ENCODE measurements around the gene HMCN2.
"Not testable (repeated sequence)": the region's sequence is repeated elsewhere in the genome, so short reads cannot be mapped to it uniquely, and the experiment has no call there.

HMCN2 gene

DNA sequence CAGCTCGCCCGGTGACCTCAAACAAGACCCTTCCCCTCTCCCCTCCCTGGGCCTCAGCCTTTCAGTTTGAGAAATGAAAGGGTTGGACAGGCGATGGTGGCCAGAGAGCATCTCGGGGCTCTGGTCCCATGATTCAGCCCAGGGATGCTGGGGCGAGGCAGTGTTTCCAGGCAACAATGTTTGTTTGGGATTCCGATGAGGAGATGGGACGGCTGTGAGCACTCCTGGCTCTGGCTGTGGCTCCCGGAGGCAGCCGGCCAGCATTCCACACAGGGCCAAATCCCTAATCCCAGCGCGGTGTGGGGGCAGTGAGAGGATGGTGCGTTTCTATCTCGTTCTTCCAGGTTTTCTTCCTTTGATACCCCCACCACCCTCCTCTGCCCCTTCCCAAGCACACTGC lies 66.0 kb downstream of the HMCN2 start:
- DNase-seq: no peak

- DNase-seq: no peak
These were observed 66.9 kb downstream of the HMCN2 start for GRCh38 chr9:130332384-130332926.

- no peak for DNase-seq
These were observed 67.6 kb downstream of the HMCN2 start for GRCh38 chr9:130333041-130333711.

DNA sequence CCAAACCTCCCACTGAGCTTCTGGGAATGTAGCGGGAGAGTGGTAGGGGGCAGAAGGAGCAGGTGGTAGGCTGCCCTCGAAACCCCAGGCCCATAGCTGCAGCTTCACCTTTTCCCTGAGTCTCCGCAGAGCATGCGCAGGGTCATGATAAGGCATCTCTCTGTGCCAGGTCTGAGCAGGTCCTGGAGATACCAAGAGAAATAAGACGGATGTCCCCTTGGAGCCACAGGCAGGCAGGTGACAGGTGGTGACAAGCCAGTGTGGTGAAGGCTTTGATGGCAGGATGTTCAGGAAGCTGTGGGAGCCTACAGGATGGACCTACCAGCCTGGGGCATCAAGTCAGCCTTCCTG lies 68.1 kb downstream of the HMCN2 start:
- DNase-seq: no peak

DNA sequence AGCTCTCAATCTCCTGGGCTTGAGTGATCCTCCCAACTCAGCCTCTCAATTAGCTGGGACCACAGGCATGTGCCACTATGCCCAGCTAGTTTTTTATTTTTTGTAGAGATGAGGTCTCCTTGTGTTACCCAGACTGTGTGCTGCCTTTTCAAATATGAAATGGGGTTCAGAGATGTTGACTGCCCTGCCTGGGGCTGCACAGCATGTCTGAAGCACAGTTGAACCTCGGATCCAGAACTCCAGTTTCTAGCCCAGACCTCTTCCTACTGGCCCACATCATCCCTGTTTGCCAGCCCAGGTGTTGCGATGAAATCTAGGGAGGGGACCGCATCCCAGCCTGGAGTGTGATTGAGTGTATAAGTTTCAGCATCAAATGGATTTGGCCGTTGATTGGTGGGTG lies 69.4 kb downstream of the HMCN2 start:
- no peak for DNase-seq

DNA sequence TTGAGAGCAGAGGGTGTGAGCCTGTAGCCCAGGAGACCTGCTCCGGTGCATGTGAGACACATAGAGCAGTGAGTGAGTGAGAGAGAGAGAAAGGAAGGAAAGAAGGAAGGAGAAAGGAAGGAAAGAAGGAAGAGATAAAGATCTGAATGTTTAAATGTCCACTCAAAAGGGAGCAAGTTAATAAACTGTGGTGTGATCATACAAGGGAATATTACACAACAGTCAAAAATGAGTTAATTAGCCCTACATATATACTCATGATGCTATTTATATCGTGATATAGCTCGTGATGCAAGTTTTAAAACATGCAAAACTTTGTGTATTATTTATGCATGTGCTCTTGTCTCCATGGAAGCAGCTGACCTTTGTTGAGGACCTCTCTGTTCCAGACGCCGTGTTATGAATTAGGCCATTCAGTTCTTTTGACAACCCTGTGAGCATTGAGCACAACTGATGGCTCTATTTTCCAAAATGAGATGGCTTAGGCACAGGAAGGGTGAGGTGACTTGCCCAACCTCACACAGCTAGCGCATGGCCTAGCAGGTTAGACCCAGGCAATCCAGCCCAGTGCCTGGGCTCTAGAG lies 70.6 kb downstream of the HMCN2 start:
- DNase-seq: no peak

DNA sequence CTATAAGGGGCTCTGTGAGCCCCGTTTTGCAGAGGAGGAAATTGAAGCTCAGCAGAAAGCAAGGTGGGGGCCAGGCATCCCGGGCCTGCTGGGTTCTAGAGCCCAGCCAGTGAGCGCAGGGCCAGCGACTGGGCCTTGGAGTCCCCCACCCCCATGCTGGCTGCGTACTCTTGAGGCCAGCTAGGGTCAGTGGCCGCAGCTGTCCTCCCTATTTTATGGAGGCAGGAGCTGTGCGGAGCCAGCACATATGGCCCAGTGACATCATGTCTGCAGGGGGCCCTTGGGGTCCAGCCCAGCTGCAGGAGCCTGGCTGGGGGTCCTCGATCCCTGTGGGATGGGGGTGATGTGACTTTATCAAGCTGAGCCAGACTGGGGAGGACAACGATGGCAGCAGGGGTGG lies 71.3 kb downstream of the HMCN2 start:
- no peak for DNase-seq

- no peak for DNase-seq
These were observed 71.8 kb downstream of the HMCN2 start for GRCh38 chr9:130337318-130337717.

- no peak for DNase-seq
These were observed 72.3 kb downstream of the HMCN2 start for GRCh38 chr9:130337784-130338380.

DNA sequence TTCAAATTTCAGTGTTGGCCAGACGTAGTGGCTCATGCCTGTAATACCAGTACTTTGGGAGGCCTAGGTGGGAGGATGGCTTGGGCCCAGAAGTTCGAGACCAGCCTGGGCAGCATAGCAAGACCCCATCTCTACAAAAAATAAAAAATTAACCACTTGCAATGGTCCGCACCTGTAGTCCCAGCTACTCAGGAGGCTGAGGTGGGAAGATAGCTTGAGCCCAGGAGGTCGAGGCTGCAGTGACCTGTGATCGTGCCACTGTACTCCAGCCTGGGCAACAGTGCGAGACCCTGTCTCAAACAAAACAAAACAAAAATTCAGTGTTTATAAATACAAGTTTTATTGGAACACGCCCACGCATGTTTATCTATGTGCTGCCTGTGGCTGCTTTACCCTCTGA lies 73.3 kb downstream of the HMCN2 start:
- not testable (repeated sequence) for DNase-seq

GRCh38 chr9:130339306-130339705 lies 73.7 kb downstream of the HMCN2 start:
- no peak for DNase-seq

DNA sequence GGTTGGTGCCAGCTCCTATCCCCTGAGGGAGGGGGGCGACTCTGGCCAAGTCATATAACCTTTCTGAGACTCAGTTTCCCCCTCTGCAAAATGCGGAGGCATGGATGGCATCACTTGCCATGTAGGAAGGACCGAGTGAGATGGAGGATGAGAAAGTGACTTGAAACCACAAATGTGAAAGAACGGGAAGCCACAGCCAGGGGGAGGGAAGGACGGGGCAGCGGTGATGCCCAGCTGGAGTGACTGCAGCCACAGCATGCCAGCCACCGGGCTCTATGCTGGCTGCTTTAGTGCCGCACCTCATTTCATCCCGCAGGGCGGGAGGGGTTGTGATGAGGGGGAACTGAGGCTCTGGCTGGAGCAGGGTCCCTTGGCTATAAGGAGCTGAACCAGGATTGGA lies 74.5 kb downstream of the HMCN2 start:
- DNase-seq: no peak

DNA sequence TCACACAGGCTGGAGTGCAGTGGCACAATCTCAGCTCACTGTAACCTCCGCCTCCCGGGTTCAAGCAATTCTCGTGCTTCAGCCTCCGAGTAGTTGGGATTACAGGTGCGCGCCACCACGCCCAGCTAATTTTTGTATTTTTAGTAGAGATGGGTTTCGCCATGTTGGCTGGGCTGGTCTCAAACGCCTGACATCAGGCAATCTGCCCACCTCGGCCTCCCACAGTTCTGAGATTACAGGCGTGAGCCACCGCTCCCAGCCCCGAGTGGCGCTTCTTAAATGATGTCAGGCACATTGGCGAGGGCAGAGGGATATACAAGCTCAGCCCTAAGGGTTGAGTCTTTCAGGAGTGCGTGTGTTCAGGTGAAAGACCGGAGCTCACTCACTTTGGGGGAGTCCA lies 75.0 kb downstream of the HMCN2 start:
- DNase-seq: not testable (repeated sequence)

DNA sequence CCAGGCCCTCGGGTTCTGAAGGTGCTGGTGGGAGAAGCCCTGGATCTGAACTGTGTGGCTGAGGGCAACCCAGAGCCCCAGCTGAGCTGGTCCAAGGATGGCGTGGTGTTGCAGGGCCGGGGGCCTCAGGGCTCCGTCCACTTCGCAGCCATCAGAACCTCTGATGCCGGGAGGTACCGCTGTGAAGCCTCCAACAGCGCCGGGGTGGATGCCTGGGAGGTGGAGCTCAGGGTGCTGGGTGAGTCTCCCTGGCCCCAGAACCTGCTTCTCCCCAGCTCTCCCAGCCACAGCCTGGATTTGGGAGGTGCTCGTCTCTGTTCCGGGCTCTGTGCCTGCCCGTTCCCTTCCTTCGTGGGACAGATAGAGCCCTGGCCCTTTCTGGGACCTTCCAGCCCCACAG lies 75.6 kb downstream of the HMCN2 start:
- no peak for DNase-seq

DNA sequence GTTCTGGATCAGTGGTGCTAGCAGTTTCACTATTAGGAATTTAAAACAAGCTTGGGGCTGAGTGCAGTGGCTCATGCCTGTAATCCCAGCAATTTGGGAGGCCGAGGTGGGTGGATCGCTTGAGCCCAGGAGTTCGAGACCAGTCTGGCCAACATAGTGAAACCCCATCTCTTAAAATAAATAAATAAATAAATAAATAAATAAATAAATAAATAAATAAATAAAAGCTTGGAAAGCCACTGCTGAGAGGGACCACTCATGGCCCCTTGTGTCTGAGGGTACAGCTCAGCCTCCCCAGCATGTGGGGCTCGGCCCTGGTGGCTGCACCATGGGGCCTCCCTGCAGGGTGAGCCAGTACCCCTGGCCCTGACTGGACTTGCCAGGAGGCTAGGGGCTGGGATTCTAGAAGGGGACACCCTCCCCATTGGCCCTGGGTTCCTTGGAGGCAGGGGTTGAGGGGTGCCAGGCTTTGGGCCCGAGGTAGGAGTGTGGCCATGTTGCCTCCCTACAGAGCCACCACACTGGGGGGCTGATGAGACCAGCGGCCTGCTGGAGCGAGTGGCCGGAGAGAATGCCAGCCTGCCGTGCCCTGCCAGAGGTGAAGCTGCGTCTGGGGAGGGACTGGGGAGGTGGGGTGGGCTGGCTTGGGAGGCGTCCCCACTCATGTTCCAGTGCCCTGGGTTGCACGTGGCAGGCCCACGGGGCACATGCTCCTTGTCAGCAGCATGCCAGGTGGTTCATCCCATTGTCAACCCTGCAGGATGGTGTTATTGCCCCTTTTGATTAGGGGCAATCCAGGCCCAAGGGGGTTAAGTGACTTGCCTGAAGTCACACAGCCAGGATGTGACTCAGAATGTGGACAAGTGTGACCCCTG lies 76.5 kb downstream of the HMCN2 start:
- DNase-seq: no peak

DNA sequence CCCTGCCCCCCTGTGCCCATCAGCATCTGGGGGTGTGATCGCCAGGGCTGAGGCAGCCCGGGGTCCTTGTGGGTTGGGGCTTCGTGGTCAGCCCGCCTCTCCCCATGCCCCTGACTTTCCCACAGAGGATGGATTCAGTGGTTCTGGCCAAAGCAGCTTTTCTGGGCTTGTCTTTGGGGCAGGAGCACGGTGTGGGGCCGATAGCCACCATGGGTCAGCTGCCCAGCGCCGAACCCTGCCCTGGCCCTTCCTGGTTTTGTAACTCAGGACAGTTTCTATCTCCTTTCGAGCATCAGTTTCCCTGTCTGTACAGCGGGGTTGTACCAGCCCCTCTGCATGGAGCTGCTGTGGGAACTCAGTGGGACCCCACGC lies 77.1 kb downstream of the HMCN2 start:
- no peak for DNase-seq

GRCh38 chr9:130343445-130343918 lies 77.9 kb downstream of the HMCN2 start:
- no peak for DNase-seq

- no peak for DNase-seq
These were observed 78.8 kb downstream of the HMCN2 start for GRCh38 chr9:130344366-130344765.

GRCh38 chr9:130345009-130345896 lies 79.7 kb downstream of the HMCN2 start:
- DNase-seq: no peak

DNA sequence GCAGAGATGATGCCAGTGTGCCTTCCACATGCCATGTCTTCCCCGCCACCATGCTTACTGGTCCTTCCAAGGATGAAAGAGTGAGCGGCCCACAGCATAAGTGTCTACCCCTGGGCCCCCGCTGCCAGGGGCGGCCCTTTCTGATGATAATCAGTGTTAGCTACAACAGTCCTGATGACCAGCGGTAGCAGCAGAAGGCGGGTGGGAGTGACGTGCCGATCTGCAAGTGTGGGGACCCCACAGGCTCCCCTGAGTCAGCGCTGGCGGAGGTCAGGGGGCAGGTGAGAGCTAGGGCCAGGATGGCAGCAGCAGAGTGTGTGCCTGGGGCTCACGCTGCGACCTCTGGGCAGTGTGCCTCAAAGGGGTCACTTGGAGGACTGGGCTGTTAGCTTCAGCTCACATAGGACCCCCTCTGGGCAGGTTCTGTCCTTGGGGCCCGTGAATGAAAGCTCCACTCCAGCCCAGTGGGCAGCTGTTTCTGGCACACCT lies 80.4 kb downstream of the HMCN2 start:
- no peak for DNase-seq

DNA sequence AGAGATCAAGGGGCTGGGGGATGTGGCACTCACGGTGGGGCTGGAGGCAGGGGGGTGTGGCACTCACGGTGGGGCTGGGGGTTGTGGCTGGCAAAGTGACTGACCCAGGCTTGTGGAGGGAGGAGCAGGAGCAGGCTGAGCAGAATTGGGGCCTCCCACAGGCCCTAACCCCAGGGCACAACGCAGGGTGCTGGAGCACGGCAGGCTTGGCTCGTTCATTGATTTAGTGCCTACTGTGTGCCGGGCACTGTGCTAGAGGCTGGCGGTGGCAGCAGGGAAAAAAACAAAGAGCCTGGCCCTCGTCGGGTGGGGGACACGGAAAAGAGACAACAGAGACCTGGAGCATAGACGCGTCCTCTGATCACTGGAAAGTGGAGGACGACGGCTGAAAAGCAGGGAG lies 80.9 kb downstream of the HMCN2 start:
- no peak for DNase-seq

DNA sequence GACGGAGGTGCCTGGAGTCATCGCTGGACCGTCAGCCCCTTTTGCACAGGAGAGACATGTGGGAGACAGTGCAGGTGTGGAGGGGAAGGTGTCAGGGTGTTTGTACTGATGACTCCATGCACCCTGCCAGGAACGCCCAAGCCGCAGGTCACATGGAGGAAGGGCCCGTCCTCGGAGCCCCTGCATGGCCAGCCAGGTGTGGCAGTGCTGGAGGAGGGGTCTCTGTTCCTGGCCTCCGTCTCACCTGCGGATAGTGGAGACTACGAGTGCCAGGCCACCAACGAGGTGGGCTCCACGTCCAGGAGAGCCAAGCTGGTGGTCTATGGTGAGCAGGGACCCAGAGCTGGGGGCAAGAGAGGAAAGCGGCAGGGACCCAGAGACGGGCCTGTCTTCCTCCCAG lies 81.5 kb downstream of the HMCN2 start:
- DNase-seq: no peak

Data from DMS79 (cell line).